GM18517 (cell line): ENCODE measurements around the gene C16orf89.
A peak's percentile ranks its signal among the peaks of the same experiment; 100 is the strongest.
"Not testable (repeated sequence)": the region's sequence is repeated elsewhere in the genome, so short reads cannot be mapped to it uniquely, and the experiment has no call there.

Source experiments
- ATAC-seq: cut with Tn5 transposase; IDR thresholded peaks from one replicate; pipeline ENCODE4 v1.9.1; 2021; ENCODE audit warnings: mild to moderate bottlenecking, moderate library complexity; ENCODE audit not compliant: unreplicated experiment

The C16orf89 gene

DNA sequence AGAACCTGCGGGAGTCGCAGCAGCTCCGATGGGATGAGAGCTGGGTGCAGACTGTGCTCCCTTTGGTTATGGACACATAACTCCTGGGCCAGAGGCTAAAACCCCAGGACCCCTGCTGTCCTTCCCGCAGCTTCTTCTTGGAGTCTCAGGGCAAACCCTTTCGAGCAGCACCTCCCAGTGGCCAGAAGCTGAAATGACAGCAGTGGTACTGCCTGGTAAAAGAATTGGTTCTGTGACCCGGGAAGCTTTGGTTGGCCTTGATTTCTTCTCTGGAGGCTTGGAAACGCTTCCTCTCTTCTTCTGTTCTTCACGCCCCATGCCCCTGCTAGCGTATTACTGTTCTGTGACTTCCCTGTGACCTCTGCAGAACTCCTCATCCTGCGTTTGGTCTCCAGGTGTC is 19.0 kb upstream of the C16orf89 start:
- not testable (repeated sequence) for ATAC-seq

DNA sequence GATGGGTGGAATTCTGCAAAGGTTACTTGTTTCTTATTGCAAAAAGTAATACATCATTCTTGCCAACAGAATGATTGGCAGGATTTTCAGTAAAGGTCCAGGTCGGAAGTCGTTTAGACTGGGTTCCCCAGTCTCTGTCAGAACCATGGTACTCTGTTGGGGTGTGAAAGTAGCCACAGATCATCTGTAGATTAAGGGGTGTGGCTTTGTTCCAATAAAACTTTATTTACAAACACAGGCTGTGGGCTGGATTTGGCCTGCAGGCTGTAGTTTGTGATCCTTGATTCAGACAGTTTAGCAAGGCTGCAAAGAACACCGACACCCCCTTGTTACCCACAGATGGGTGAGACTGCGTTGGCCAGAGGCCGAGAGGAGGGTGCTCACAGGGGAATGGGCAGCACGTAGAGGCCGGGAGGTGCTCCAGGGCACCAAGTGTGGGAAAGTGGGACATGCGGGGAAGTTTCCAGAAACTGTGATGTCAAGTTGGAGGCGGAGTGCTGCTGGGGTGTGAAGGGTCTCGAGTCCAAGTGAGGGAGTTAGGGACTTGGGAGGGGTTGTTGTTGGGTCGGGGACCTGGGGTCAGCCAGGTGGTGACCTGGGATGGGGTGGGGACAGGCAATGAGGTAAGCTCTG is 18.5 kb upstream of the C16orf89 start:
- not testable (repeated sequence) for ATAC-seq

GRCh38 chr16:5083646-5084045 is 17.9 kb upstream of the C16orf89 start:
- ATAC-seq = not testable (repeated sequence)

DNA sequence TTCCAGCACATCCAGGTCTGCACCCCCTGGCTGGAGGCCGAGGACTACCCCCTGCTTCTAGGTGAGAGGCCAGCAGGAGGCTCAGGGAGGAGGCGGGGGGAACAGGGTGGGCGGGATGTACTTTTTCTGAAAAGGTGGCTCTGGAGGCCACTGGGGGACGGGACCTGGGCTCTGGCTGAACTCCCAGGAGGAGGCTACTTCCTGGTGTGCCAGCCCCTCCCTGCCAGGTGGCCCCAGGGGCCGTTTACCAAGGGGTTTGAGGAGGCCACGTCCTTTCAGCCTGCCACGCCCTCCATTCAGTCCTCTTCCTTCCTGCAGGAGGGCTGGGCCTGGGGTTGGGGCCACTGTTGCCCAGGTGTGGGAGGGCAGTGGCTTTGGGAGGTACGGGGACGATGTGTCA is 15.2 kb upstream of the C16orf89 start:
- ATAC-seq = not testable (repeated sequence)

DNA sequence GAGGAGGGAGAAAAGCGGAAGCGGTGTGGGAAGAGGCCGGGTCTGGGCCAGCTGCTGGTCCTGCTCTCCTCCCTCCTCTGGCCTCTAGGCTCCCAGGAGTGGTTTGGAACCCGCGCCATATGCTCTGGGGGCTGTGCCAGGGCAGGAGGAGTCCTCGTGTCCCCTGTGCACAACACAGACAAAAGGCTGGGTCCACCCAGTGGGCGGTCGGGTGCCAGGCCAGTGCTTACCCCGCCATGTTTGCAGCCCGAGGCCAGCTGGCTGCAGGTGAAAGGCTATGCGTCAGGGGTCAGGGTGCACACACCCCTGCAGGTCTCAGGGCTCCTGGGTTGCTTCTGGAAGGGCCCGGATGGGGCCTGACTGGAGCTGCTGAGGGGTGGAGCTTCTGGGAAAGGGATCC is 14.7 kb upstream of the C16orf89 start:
- not testable (repeated sequence) for ATAC-seq

- ATAC-seq = no peak
Measured at GRCh38 chr16:5078626-5079025, 12.9 kb upstream of the C16orf89 start.

- no peak for ATAC-seq
Measured at GRCh38 chr16:5077304-5077703, 11.5 kb upstream of the C16orf89 start.

GRCh38 chr16:5075637-5076036 is 9.9 kb upstream of the C16orf89 start:
- no peak for ATAC-seq

DNA sequence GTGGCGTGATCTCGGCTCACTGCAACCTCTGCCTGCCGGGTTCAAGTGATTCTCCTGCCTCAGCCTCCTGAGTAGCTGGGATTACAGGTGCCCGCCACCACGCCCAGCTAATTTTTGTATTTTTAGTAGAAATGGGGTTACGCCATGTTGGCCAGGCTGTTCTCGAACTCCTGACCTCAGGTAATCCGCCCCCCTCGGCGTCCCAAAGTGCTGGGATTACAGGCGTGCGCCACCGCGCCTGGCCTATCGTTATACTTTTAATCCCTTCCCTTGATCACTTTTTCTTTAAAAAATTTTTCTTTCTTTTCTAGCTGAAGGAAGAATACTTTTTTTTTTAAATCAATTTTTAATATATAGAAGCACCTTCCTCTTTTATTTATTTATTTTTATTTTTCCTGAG is 8.0 kb upstream of the C16orf89 start:
- ATAC-seq = not testable (repeated sequence)

GRCh38 chr16:5073279-5073629 is 7.5 kb upstream of the C16orf89 start:
- ATAC-seq = no peak

GRCh38 chr16:5072334-5073278 is 6.8 kb upstream of the C16orf89 start:
- no peak for ATAC-seq

DNA sequence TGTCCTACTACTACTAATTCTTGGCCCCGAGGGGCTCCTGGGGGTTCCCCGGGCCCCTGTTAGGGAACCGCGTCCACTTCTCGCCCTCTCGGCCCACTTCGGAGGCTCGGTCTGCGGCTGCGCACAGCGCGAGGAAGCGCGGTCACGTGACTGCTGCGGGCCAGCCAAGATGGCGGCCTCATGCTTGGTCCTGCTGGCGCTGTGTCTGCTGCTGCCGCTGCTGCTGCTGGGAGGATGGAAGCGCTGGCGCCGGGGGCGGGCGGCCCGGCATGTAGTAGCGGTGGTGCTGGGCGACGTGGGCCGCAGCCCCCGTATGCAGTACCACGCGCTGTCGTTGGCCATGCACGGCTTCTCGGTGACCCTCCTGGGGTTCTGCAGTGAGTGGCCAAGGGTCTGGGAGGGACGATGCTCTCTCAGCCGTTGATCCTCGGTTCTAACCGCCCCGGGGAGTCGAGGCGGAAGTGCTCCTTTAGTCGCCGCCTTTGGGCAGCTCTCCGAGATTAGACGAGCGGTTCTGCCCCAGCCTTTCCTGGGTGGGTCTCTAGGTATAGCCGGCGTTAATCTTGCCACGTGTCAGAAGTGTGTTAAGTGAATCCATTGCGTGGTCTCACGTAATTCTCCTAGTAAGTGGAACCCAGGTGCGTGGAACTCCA is 6.1 kb upstream of the C16orf89 start, which contains the start of gene ALG1:
ALG1 (plus strand) TSS at position 163 of the 653 bp plus-strand sequence; CDS start at position 170, 7 bp downstream.
- peak; percentile 86 for ATAC-seq

- no peak for ATAC-seq
Measured at GRCh38 chr16:5071341-5071680, 5.6 kb upstream of the C16orf89 start.

DNA sequence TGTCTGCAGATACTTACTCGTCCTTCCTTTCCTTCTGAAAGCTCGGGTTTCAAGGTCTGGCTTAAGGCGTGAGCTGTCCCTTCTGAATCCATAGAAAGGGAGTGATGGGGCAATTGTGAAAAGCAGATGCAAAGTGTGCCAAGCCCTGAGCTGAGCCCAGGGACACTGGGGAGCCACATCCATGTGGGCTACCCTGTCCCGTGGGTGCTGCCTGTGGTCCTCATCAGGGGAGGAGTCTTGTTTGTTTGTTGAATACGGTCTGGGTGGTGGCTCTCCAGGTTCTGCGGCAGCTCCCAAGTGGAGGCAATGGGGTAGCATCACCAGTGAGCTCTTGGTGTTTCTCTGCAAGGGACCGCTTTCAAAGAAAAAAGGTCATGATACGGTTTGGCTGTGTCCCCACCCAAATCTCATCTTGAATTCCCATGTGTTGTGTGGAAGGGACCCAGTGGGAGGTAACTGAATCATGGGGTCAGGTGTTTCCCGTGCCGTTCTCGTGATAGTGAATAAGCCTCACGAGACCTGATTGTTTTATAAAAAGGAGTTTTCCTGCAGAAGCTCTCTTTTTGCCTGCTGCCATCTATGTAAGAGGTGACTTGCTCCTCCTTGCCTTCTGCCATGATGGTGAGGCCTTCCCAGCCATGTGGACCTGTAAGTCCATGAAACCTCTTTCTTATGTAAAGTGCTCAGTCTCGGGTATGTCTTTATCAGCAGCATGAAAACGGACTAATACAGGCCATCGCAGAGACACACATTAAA is 4.9 kb upstream of the C16orf89 start:
- ATAC-seq = no peak

GRCh38 chr16:5069854-5070253 is 4.1 kb upstream of the C16orf89 start:
- no peak for ATAC-seq

DNA sequence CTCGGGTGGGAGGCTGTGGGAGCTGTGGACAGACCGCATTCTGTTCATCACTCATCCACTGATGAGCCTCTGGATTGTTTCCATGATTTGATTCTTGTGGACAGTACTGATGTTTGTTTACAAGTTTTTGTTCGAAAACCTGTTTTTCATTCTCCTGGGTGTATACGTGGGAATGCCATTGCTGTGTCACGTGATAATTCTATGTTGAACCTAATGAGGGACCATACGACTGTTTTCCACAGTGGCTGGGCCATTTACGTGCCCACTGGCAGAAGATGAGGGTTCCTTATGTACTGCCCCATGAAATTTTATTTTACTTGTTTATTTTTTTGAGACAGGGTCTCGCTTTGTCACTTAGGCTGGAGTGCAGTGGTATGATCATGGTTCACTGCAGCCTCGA is 3.3 kb upstream of the C16orf89 start:
- ATAC-seq = no peak

GRCh38 chr16:5066511-5066910 is 755 bp upstream of the C16orf89 start:
- no peak for ATAC-seq

GRCh38 chr16:5065326-5065725 is 430 bp downstream of the C16orf89 start:
- ATAC-seq = no peak

GRCh38 chr16:5064915-5065314 is 841 bp downstream of the C16orf89 start:
- no peak for ATAC-seq

- ATAC-seq = no peak
Measured at GRCh38 chr16:5062790-5063765, 2.7 kb downstream of the C16orf89 start.
